NCI-H2081 treated with DMSO at 0.1 percent for 48 hours (cell line): Measurements from ENCODE around the gene CRYL1.

ENCODE experiments used
- DNase-seq: peaks from one replicate; lab custom pipeline; 2025; lab: John Stamatoyannopoulos, UW

Gene CRYL1

DNA sequence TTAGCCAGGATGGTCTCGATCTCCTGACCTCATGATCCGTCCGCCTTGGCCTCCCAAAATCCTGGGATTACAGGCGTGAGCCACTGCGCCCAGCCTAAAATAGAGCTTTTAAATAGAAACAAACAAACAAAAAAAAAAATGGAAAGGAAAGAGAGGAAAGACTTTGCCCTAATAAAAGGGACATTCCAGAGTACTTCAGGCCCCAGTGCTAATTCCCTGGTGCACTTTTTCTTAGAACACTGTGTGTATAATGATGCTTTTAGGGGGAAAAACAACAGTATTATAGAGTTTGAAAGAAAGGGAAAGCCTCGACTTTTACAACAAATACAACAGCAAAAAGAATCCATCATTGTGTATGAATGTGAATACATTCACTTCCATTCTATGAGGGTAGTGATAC, 104.7 kb downstream of the CRYL1 start:
- no peak for DNase-seq

DNA sequence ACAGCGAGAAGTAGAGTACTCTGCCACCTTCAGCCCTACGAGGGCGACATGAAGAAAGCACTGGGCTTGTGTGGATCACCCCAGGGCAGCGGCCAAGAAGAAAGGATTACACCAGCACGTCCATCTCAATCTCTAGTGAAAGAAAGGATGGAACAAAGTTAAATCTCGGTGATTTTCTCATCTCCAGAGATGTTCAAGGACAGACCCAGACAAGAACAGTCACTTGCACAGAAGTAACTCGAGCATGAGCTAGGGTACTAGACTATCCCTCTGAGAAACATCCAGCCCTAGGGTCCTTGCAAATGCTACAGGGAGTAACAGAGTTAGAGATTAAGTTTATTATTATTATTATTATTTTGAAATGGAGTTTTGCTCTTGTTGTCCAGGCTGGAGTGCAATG, 106.7 kb downstream of the CRYL1 start:
- no peak for DNase-seq

- DNase-seq, result no peak
Measured at GRCh38 chr13:20416223-20416745, 109.4 kb downstream of the CRYL1 start.

GRCh38 chr13:20415694-20416107, 110.0 kb downstream of the CRYL1 start:
- DNase-seq, result no peak

GRCh38 chr13:20415306-20415679, 110.4 kb downstream of the CRYL1 start:
- no peak for DNase-seq

GRCh38 chr13:20414546-20415305, 110.9 kb downstream of the CRYL1 start:
- no peak for DNase-seq

DNA sequence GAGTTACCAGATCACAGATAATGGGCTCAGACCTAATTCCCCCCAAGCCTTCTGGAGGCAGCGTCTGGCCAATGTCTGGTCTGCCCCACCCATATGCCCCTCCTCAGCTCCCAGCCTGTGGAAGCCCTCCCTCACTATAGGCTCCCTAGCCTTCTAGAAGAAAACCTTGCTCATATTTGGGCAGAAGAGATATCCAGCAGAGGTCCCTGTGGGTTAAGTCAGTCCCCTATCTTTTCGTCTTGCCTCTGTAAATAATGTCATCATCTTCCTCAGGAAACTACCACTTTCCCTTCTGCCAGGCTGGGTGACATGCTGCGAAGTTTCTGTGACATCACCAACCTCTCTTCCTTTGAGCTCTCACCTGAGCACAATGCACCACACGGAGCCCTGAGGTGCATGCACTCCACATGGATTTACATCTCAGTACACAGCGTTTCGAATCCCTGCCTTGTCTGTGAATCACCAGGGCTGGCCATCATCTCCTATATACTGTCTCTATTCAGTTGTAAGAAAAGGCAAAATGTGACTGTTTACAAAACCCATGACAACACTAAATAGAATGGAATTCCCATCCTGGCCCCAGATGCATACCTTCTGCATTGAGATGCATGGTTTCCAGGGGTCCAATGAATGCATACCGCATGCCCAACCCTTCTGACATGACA, 112.8 kb downstream of the CRYL1 start:
- DNase-seq, result no peak

DNA sequence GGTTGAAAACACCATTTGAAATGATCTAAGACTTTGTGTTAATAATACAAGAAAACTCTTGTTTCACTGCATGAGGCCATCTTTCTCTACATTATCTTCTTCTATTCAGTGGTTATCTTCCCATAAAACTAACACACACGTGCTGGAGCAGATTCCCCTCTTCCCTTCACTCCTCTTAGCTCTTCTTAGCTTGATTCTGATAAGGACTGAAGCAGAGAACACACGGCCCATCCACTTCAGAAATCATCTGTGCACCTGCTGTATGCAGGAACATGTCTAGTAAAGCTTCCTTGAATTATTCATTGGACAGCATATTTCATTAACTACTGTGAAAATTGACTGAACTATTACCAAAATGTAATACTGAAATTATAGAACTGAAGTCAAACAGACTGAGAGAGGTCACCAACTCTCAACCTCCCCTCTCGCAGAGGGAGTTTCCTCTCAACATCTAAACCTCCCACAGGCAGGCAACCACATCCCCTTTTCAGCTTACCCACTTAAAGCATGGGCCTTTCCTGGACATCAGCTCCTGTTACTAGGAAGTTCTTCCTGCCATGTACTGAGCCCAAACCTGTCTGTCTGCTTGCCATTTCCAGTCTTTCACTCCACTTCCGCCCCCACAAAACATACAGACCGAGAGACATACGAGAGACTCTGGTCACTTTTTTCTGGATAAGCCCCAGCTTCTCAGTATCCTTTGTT, 113.9 kb downstream of the CRYL1 start:
- DNase-seq, result no peak

- no peak for DNase-seq
Measured at GRCh38 chr13:20410726-20411125, 114.9 kb downstream of the CRYL1 start.

GRCh38 chr13:20408181-20408580, 117.5 kb downstream of the CRYL1 start:
- no peak for DNase-seq

DNA sequence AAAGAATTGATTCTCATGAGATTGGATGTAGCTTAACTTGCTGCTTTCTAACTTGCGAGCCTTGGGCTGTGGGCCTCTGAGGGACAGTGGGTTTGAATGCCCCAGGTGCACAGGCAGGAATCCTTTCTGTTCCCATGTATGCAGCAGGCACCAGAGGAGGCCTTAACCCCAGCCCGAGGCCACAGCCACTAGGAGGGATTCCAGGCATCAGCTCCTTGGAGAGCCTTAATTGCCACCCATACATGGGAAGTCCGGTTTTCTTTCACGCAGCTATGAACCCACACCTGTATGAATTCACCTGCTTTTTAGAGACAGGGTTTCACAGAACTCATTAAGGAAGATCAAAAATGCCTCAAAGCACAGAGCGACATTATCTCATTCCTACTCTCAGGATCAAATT, 117.9 kb downstream of the CRYL1 start:
- DNase-seq, result no peak

DNA sequence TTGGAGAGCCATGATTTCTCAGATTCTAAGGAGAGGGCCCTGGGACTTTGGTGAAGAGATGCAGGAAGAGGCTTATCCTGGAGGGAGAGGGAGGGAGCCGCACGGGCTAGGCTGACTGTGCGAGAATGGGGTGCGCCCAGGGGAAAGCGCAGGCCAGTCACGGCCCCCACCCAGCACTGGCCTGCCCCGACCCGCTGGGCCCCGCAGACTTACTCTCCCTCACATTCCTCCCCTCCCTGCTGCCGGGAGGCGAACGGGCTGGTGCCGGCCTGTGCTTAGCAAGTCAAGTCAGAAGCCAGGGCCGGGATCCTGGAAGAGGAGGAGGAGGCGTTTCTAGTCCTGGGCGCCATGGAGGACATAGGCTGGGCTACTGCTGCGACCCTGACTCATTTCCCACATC, 120.0 kb downstream of the CRYL1 start:
- no peak for DNase-seq

GRCh38 chr13:20404488-20405222, 121.0 kb downstream of the CRYL1 start:
- no peak for DNase-seq

DNA sequence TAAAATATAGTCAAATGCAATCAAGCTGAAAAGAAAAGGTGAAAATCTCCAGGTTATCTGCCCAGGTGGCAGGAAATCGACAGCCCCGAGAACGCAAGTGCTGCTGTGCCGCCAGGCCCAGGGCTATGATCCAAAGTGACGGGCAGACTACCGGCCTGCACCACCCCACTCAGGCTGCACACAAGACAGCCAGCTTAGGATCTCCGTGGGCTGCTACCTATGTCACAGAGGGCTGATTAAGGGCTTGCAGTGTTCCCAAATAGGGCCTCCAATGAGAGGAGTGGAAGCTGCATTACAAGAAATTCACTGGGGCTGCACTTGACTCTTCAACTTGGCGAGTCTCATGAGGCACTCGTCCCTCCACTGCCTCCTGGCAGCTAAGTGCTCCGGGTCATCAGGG, 121.8 kb downstream of the CRYL1 start:
- DNase-seq, result no peak

GRCh38 chr13:20402881-20403280, 122.8 kb downstream of the CRYL1 start:
- DNase-seq, result no peak

DNA sequence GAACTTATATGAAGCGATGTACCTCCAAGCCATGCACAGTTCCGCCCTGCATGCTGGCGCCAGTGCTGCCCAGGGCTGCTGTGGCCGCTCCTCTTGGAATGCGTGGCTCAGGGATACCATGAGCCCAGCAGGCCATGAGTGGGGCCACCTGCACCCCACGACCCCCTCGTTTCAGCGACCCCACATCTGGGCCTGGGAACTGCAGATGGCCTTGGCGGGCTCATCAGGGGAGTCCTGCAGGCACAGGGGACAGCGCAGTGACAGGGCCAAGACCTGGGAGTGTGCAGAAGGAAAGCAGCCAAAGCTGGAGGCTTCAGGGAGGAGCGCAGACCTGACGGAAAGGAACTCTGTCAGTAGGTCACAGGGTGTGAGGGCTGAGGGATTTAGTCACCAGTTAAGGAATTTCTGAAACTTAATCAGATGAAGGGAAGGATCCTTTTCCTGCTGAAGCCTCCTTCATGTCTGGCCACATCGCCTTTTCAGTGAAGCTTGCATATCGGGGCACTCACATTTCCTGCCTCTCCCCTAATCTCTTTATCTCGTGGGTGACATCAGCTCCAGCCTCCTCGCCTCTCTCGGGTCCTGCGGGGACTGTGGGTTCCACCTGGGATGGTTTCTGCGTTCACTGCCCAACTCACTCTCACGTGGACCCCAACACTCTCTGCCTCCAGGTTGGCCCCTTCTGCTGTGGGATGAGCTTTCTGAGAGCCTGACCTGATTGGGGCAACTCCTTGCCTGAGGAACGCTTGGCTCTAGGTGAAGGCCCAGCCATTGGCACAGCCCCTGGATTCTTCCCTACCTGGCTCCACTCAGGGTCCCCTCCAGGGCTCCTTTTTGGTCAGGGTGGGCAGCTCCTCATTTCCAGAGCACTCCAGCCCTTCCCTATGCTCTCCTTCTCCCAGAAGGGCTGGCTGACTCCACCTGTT, 123.5 kb downstream of the CRYL1 start:
- no peak for DNase-seq

DNA sequence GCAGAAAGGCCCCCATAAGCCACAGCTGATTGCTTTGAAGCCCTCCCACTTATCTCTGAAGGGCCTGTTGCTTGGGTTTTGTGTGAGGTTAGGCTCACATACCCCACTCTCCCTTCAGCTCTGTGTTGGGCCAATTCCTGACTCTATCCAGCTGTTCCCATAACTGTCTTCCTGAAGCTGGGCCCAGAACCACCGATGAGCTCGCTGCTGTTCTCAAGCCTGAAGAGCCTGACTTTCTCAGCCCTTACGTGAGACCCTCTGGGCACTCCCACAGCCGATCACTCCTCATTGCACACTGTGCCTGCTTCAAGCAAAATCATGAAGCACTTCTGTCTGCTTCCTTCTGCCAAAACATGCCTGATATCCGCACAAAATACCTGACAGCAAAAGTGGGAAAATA, 124.1 kb downstream of the CRYL1 start:
- no peak for DNase-seq

- no peak for DNase-seq
Measured at GRCh38 chr13:20400774-20401173, 124.9 kb downstream of the CRYL1 start.

- DNase-seq, result no peak
Measured at GRCh38 chr13:20399961-20400360, 125.7 kb downstream of the CRYL1 start.

DNA sequence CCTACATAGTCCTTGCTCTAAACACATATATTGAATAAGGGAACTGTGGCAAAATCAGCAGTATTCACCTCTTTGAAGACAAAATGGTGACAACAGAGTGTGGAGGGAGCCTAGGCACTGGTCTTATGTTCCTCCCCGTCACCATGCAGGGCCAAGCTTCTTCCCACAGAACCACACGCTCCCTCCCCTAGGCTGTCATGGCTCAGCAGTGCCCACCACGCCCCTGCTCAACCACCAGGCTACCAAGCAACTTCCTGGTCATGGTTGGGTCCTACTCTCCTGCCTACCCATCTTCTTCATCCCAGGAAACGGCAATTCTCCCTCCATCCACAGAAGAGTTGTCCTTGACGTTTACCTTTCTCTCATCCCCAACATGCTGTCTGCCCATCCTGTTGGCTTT, 126.1 kb downstream of the CRYL1 start:
- DNase-seq, result no peak

DNA sequence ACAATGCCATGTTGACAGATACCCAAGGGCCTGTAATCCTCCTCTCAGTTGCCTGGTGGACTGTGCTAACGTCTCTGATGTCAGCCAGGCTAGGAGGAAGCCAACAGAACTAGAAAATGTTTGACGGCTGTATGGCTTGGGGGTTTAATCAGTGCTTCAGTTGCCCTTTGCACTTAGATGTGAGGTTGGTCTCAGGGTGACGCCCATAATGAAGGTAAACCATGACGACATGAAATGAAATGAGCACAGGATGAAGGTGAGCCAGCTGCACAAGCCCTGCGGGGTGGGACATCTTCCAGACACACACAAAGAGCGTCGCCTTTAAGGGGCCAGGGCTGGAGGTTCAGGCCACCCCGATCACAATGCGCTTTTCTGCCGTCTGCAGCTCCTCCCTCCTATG, 127.2 kb downstream of the CRYL1 start:
- no peak for DNase-seq
